Stimulated activated naive CD8-positive, alpha-beta T cell treated with anti-CD3 and anti-CD28 coated beads, Interleukin-15, amount 100 ng/mL, for 72 hours (primary cell): ENCODE data around the gene TRANK1.

Source experiments
- ATAC-seq: fragments of 150-1000 bp; cut with Tn5 transposase; 2 replicates; pipeline ENCODE4 v1.10.0; 2021; ENCODE audit warnings: mild to moderate bottlenecking, moderate library complexity
- DNase-seq, 2 donors: peaks; one replicate each; pipeline ENCODE4 v3.0.0; 2021 to 2022
- H3K27ac Mint-ChIP-seq, 2 donors: one replicate each; pipeline ENCODE4 v1.8.0; 2022; ENCODE audit warnings: mild to moderate bottlenecking in 2 of 2, mixed read lengths in 2 of 2, moderate library complexity in 2 of 2
- H3K27me3 Mint-ChIP-seq: one replicate; pipeline ENCODE4 v1.8.0; 2022; ENCODE audit warnings: mixed read lengths
- H3K4me1 Mint-ChIP-seq: one replicate; pipeline ENCODE4 v1.8.0; 2022; ENCODE audit warnings: mild to moderate bottlenecking, mixed read lengths
- H3K4me3 Mint-ChIP-seq, 2 donors: one replicate each; pipeline ENCODE4 v1.8.0; 2022; ENCODE audit warnings: mild to moderate bottlenecking in 2 of 2, mixed read lengths in 2 of 2, moderate library complexity in 1 of 2
- H3K9me3 Mint-ChIP-seq, 2 donors: one replicate each; pipeline ENCODE4 v1.8.0; 2022; ENCODE audit warnings: mixed read lengths in 2 of 2

TRANK1 gene

GRCh38 chr3:36944641-36945270 lies at the start of gene TRANK1:
TRANK1 (minus strand) TSS chr3:36945054; CDS start chr3:36944809, 245 bp downstream.
- peak within 1 kb of the TSS in 1 of 2 donors; percentile 54 for H3K27ac Mint-ChIP-seq
- H3K4me1 Mint-ChIP-seq, result peaks cover 23% of the 10 kb centered on the region
- H3K27me3 Mint-ChIP-seq, result peaks cover 7% of the 10 kb centered on the region
- DNase-seq, result peak; percentile 78 to 85
- H3K4me3 Mint-ChIP-seq, result peak within 1 kb of the TSS; percentile 78 to 91
- peak; percentile 85 for ATAC-seq
- peaks cover 17 to 29% of the 10 kb centered on the region in 2 donors for H3K9me3 Mint-ChIP-seq

DNA sequence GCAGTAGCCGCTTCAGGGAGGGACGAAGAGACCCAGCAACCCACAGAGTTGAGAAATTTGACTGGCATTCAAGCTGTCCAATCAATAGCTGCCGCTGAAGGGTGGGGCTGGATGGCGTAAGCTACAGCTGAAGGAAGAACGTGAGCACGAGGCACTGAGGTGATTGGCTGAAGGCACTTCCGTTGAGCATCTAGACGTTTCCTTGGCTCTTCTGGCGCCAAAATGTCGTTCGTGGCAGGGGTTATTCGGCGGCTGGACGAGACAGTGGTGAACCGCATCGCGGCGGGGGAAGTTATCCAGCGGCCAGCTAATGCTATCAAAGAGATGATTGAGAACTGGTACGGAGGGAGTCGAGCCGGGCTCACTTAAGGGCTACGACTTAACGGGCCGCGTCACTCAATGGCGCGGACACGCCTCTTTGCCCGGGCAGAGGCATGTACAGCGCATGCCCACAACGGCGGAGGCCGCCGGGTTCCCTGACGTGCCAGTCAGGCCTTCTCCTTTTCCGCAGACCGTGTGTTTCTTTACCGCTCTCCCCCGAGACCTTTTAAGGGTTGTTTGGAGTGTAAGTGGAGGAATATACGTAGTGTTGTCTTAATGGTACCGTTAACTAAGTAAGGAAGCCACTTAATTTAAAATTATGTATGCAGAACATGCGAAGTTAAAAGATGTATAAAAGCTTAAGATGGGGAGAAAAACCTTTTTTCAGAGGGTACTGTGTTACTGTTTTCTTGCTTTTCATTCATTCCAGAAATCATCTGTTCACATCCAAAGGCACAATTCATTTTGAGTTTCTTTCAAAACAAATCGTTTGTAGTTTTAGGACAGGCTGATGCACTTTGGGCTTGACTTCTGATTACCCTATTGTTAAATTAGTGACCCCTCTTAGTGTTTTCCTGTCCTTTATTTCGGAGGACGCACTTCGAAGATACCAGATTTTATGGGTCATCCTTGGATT lies 48.8 kb upstream of the TRANK1 start, which contains the start of gene MLH1:
Gene MLH1, plus strand, starts transcription at position 193 of the 958 bp plus-strand sequence. Its CDS starts 30 bp downstream, at position 223.
- DNase-seq, result peak; percentile 92 to 100
- no peaks in the 10 kb centered on the region for H3K27me3 Mint-ChIP-seq
- H3K4me1 Mint-ChIP-seq, result peaks cover 35% of the 10 kb centered on the region
- H3K9me3 Mint-ChIP-seq, result no peaks in the 10 kb centered on the region
- no peak within 1 kb of the TSS for H3K4me3 Mint-ChIP-seq
- H3K27ac Mint-ChIP-seq, result no peak within 1 kb of the TSS
- peak; percentile 93 for ATAC-seq

- Mint-ChIP-seq H3K4me3 (no peak within 1 kb of the TSS), H3K9me3 (no peaks in the 10 kb centered on the region), H3K4me1 (peaks cover 37% of the 10 kb centered on the region), H3K27me3 (no peaks in the 10 kb centered on the region), H3K27ac (no peak within 1 kb of the TSS)
- DNase-seq (peak in 1 of 2 donors; percentile 98), ATAC-seq (peak; percentile 92)
Observed at GRCh38 chr3:36992806-36993325, 48.0 kb upstream of the TRANK1 start, which contains the start of gene EPM2AIP1. EPM2AIP1 (minus strand) TSS chr3:36993131; CDS start chr3:36993077, 54 bp downstream.

DNA sequence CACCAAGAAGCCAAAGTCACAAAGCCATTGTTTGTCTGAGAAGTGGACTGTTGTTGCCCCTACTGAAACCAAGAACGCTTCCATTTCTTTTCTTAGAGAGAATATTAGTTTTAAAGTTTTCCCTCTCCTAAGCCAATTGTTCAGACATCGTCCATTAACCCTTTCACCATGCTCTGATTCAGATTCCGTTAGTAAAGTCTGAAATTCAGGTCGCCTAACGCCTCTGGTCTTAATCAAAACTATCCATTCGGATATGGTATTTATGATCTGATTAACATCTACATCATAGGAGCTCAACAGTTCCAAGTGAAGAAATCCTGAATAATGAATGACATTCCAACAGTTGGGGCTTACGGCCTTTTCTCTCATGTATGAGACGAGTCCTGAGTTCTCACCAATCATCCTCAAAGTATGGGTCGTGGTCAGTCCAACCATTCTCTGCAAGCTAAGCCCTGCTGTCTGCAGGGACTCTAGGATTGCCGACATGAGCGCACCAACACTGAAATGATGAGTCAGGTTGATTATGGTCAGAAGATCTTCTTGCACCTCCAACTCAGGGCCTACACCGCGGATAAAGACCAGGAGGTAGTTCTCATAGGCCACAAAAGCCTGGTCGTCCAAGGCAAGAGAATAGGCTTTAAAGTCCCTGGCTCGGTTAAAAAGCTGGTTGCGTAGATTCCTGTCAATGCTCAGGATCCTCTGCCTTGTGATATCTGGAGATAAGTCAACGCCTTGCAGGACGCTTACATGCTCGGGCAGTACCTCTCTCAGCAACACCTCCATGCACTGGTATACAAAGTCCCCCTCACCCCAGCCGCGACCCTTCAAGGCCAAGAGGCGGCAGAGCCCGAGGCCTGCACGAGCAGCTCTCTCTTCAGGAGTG lies 47.3 kb upstream of the TRANK1 start:
- Mint-ChIP-seq H3K27ac (no peak overlapping the region), H3K27me3 (no peaks in the 10 kb centered on the region), H3K9me3 (no peaks in the 10 kb centered on the region), H3K4me3 (no peak overlapping the region), H3K4me1 (peaks cover 35% of the 10 kb centered on the region)
- DNase-seq (no peak), ATAC-seq (no peak)

GRCh38 chr3:36991147-36991546 lies 46.3 kb upstream of the TRANK1 start:
- H3K9me3 Mint-ChIP-seq, result no peaks in the 10 kb centered on the region
- H3K27me3 Mint-ChIP-seq, result no peaks in the 10 kb centered on the region
- no peak for ATAC-seq
- H3K4me1 Mint-ChIP-seq, result peaks cover 25% of the 10 kb centered on the region
- peak overlapping the region in 1 of 2 donors; percentile 24 for H3K4me3 Mint-ChIP-seq
- peak in 1 of 2 donors; percentile 34 for DNase-seq
- H3K27ac Mint-ChIP-seq, result no peak overlapping the region

DNA sequence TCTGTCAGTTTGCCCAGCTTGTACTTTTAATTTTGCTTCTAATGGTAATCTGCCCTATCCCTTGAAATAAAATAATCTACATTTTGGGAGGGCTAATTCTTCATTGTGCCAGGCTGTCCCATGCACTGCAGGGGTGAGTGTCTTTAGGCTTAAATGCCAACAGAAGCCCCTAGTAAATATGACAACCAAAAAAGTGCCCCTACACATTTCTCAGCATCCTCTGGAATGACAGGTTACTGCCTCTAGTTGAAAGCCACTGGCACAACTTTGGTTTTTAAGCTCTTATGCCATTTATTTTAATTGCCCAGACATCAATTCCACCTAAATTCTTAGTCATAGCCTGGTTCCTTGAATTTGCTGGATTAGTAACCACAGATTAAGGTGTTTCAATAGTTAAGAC lies 44.7 kb upstream of the TRANK1 start:
- ATAC-seq (no peak), DNase-seq (no peak)
- no peaks in the 10 kb centered on the region for H3K9me3 Mint-ChIP-seq
- no peaks in the 10 kb centered on the region for H3K27me3 Mint-ChIP-seq
- H3K4me1 Mint-ChIP-seq, result peaks cover 25% of the 10 kb centered on the region
- H3K27ac Mint-ChIP-seq, result no peak overlapping the region
- peak overlapping the region; percentile 57 to 73 for H3K4me3 Mint-ChIP-seq

- H3K4me1 Mint-ChIP-seq, result peaks cover 25% of the 10 kb centered on the region
- ATAC-seq, result no peak
- H3K27ac Mint-ChIP-seq, result peak overlapping the region in 1 of 2 donors; percentile 78
- H3K4me3 Mint-ChIP-seq, result peak overlapping the region; percentile 57 to 73
- H3K27me3 Mint-ChIP-seq, result no peaks in the 10 kb centered on the region
- no peak for DNase-seq
- H3K9me3 Mint-ChIP-seq, result no peaks in the 10 kb centered on the region
Observed at GRCh38 chr3:36989005-36989404, 44.2 kb upstream of the TRANK1 start.

DNA sequence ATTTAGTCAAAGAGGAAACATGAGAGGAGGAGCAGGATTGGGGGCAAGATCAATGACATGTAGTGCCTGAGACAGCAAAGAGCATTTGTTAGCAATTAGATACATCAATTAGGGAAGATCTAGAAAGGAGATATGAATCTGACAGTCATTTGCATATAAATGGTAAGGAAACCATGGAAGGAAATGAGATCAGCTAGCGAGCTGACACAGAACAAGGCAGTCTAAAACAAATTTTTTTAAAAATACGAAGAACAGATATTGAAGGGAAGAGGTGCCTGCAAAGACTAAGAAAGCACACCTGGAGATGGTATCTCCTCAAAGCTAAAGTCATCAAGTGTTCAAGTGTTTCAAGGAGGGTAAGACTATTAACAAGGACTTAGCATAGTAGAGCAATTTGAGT lies 43.5 kb upstream of the TRANK1 start:
- no peak for DNase-seq
- Mint-ChIP-seq H3K9me3 (no peaks in the 10 kb centered on the region), H3K27me3 (no peaks in the 10 kb centered on the region), H3K27ac (peak overlapping the region in 1 of 2 donors; percentile 21), H3K4me3 (peak overlapping the region; percentile 8 to 44), H3K4me1 (peaks cover 25% of the 10 kb centered on the region)
- no peak for ATAC-seq

GRCh38 chr3:36981006-36981405 lies 36.2 kb upstream of the TRANK1 start:
- DNase-seq (no peak), ATAC-seq (no peak)
- no peak overlapping the region for H3K27ac Mint-ChIP-seq
- H3K4me3 Mint-ChIP-seq, result no peak overlapping the region
- H3K27me3 Mint-ChIP-seq, result no peaks in the 10 kb centered on the region
- no peaks in the 10 kb centered on the region for H3K4me1 Mint-ChIP-seq
- H3K9me3 Mint-ChIP-seq, result peaks cover 18 to 19% of the 10 kb centered on the region in 2 donors

DNA sequence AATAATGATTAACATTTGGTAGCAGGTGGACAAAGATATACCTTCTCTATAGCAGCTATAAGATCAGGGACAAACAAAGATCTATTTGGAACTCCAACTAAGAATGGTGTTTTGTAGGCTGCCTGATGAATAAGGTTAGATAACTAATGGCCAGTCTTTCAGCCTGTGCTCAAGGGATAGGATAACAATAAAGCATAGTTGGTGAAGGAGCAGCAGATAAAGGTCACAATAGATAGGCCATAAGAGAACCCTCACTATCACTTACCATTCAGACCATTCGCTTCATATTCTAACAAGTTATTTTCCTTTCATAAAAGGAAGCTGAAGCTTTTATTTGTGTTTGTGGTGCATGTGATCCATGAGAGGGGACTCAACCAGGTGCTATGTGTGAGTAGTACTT lies 28.3 kb upstream of the TRANK1 start:
- ATAC-seq, result no peak
- no peak for DNase-seq
- no peaks in the 10 kb centered on the region for H3K27me3 Mint-ChIP-seq
- peaks cover 27% of the 10 kb centered on the region for H3K4me1 Mint-ChIP-seq
- H3K27ac Mint-ChIP-seq, result no peak overlapping the region
- H3K4me3 Mint-ChIP-seq, result no peak overlapping the region
- peaks cover 0 to 6% of the 10 kb centered on the region in 2 donors for H3K9me3 Mint-ChIP-seq

GRCh38 chr3:36972163-36972562 lies 27.3 kb upstream of the TRANK1 start:
- Mint-ChIP-seq H3K4me3 (no peak overlapping the region), H3K9me3 (peaks cover 0 to 6% of the 10 kb centered on the region in 2 donors), H3K27me3 (no peaks in the 10 kb centered on the region), H3K27ac (no peak overlapping the region), H3K4me1 (peaks cover 27% of the 10 kb centered on the region)
- DNase-seq (no peak), ATAC-seq (no peak)

DNA sequence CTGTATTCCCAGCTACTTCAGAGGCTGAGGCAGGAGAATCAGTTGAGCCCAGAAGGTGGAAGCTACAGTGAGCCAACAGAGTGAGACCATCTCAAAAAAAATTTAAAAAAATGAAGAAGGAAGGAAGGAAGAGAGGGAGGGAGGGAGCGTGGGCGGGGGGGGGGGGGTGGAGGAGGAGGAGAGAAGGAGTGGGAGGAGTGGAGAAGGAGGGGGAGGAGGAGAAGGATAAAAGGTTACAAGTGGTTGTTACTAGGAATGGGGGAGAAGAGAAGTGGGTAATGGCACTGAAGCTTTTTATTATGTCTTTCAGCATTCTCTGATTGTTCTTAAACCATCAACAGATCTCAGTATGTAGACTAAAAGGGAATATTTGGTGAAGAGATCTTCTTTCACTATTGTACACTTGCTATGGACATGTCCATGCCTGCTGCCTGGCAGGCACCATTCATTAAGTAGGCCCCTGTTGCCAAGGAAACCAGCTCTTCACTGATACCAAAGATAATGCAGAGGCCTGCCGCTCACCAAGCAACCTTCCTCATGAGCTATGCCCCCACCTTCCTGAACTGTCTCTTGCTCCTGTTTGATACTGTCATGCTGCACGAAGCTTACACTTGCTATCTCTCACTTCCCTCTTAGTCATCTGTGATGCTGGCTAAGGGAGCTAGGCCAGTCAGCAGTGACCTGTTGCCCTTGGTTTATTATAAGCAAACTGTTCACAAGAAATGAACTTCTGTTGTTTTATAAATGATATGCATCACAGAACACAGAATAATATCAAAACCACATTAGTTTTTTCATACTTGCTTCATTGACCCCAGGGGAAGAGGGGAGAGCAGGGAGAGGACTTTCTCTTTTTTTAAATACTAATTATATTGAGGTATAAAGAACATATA lies 24.9 kb upstream of the TRANK1 start:
- ATAC-seq (peak; percentile 99), DNase-seq (peak; percentile 28 to 55)
- Mint-ChIP-seq H3K27ac (peak overlapping the region; percentile 23 to 95), H3K9me3 (no peaks in the 10 kb centered on the region), H3K4me3 (peak overlapping the region in 1 of 2 donors; percentile 32), H3K4me1 (peaks cover 27% of the 10 kb centered on the region), H3K27me3 (no peaks in the 10 kb centered on the region)

- ATAC-seq (no peak), DNase-seq (no peak)
- Mint-ChIP-seq H3K4me1 (peaks cover 27% of the 10 kb centered on the region), H3K4me3 (peak overlapping the region in 1 of 2 donors; percentile 32), H3K9me3 (no peaks in the 10 kb centered on the region), H3K27ac (peak overlapping the region; percentile 23 to 95), H3K27me3 (no peaks in the 10 kb centered on the region)
Observed at GRCh38 chr3:36969085-36969484, 24.2 kb upstream of the TRANK1 start.

DNA sequence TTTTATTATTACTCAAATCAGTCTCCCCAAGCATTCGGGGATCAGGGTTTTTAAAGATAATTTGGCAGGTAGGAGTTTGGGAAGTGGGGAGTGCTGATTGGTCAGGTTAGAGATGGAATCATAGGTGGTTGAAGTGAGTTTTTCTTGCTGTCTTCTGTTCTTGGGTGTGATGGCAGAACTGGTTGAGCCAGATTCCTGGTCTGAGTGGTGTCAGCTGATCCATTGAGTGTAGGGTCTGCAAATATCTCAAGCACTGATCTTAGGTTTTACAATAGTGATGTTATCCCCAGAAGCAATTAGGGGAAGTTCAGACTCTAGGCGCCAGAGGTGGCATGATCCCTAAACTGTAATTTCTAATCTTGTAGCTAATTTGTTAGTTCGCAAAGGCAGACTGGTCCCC lies 20.6 kb upstream of the TRANK1 start:
- H3K27me3 Mint-ChIP-seq, result no peaks in the 10 kb centered on the region
- H3K9me3 Mint-ChIP-seq, result no peaks in the 10 kb centered on the region
- H3K4me1 Mint-ChIP-seq, result peaks cover 16% of the 10 kb centered on the region
- no peak for DNase-seq
- no peak overlapping the region for H3K27ac Mint-ChIP-seq
- H3K4me3 Mint-ChIP-seq, result no peak overlapping the region
- ATAC-seq, result no peak
